H1 (cell line): ENCODE data around the gene FEM1C. TPM values are rescaled to one million over a fixed set of nuclear protein-coding genes. Genes with fewer than 3 reads are reported as not detected.
A peak's percentile ranks its signal among the peaks of the same experiment; 100 is the strongest.

ENCODE experiments used
- CTCF ChIA-PET: fragments of 300-600 bp; sonication (Branson Sonifier 250); formaldehyde crosslinking; loops from one replicate; lab custom pipeline; 2021; ENCODE audit not compliant: partially characterized antibody; lab: Charles Lee
- POLR2A ChIA-PET: fragments of 300-600 bp; sonication (Branson Sonifier 250); formaldehyde crosslinking; loops from one replicate; lab custom pipeline; 2021; ENCODE audit warnings: inconsistent platforms; ENCODE audit not compliant: partially characterized antibody; lab: Charles Lee
- DNase-seq, 2 experiments: peaks; one replicate each; pipeline versions ENCODE4 v3.0.0 to v3.0.0-alpha.2; 2010 to 2022; ENCODE audit warnings: low spot score in 2 of 2, low read depth in 1 of 2, mixed read lengths in 1 of 2
- FAIRE-seq: peaks from 2 replicates; lab custom pipeline; 2011; peaks lifted over from hg19 to GRCh38; lab: Jason Lieb, UNC
- H2AFZ ChIP-seq: 2 replicates; pipeline ENCODE4 v1.8.1; 2012; ENCODE audit warnings: low read length, inconsistent platforms
- H2AK5ac ChIP-seq: 2 replicates; pipeline ENCODE4 v1.6.1; 2013; ENCODE audit warnings: low read depth, low read length
- H2BK120ac ChIP-seq: replicated peaks from 2 replicates; pipeline ENCODE3; 2013; ENCODE audit warnings: low read depth, low read length, inconsistent platforms
- H2BK12ac ChIP-seq: 2 replicates; pipeline ENCODE4 v1.6.1; 2013; ENCODE audit warnings: low read depth, low read length
- H2BK15ac ChIP-seq: 2 replicates; pipeline ENCODE4 v1.6.1; 2013; ENCODE audit warnings: low read length
- H2BK20ac ChIP-seq: 2 replicates; pipeline ENCODE4 v1.6.1; 2013; ENCODE audit warnings: low read length
- H2BK5ac ChIP-seq: 2 replicates; pipeline ENCODE4 v1.6.1; 2013; ENCODE audit warnings: low read depth, low read length
- H3K14ac ChIP-seq: 2 replicates; pipeline ENCODE4 v1.6.1; 2013; ENCODE audit warnings: inconsistent platforms; ENCODE audit not compliant: insufficient read length
- H3K18ac ChIP-seq: 2 replicates; pipeline ENCODE4 v1.6.1; 2013; ENCODE audit warnings: low read length; ENCODE audit errors: extremely low read depth
- H3K23ac ChIP-seq: 2 replicates; pipeline ENCODE4 v1.6.1; 2013; ENCODE audit warnings: inconsistent platforms; ENCODE audit not compliant: insufficient read length
- H3K23me2 ChIP-seq: 2 replicates; pipeline ENCODE4 v1.6.1; 2013; ENCODE audit warnings: low read depth, low read length
- H3K27ac ChIP-seq: 2 replicates; pipeline ENCODE4 v1.6.1; 2011; ENCODE audit warnings: low read depth, low read length, inconsistent platforms
- H3K27me3 ChIP-seq, 4 experiments: replicated peaks in 1 of 4; 1 replicate in 1 of 4; 2 replicates in 3 of 4; pipeline versions ENCODE4 v1.6.1 to v1.8.1; 2011 to 2013; ENCODE audit warnings: low read length in 3 of 4, mild to moderate bottlenecking in 3 of 4, inconsistent platforms in 2 of 4, mixed read lengths in 2 of 4, moderate library complexity in 1 of 4; ENCODE audit not compliant: control insufficient read depth in 3 of 4, insufficient read depth in 3 of 4; ENCODE audit errors: extremely low read depth in 1 of 4
- H3K36me3 ChIP-seq, 4 experiments: 2 replicates each; pipeline versions ENCODE4 v1.6.1 to v1.8.1; 2011 to 2013; ENCODE audit warnings: mild to moderate bottlenecking in 4 of 4, low read length in 3 of 4, moderate library complexity in 2 of 4, control low read depth in 1 of 4, inconsistent platforms in 1 of 4; ENCODE audit not compliant: insufficient read depth in 4 of 4, control insufficient read depth in 2 of 4
- H3K4ac ChIP-seq: replicated peaks from 2 replicates; pipeline ENCODE3; 2013; ENCODE audit warnings: low read length, low read depth, mixed read lengths, inconsistent platforms; ENCODE audit not compliant: insufficient read length
- H3K4me1 ChIP-seq, 4 experiments: replicated peaks in 1 of 4; 1 replicate in 1 of 4; 2 replicates in 3 of 4; pipeline versions ENCODE4 v1.6.1 to v1.8.1; 2011 to 2013; ENCODE audit warnings: low read length in 3 of 4, inconsistent platforms in 2 of 4, mixed read lengths in 1 of 4; ENCODE audit not compliant: insufficient read depth in 4 of 4, control insufficient read depth in 3 of 4
- H3K4me2 ChIP-seq, 2 experiments: 2 replicates each; pipeline versions ENCODE4 v1.6.1 to v1.8.1; 2011 to 2013; ENCODE audit warnings: low read depth in 2 of 2, low read length in 2 of 2, control low read depth in 1 of 2, inconsistent platforms in 1 of 2, mild to moderate bottlenecking in 1 of 2; ENCODE audit not compliant: insufficient read depth in 1 of 2
- H3K4me3 ChIP-seq, 4 experiments: fragments of 200-600, 300-600 bp in 1 of 4; sonication (generic), shearing (Covaris generic), sonication (Bioruptor Twin) in 1 of 4; 2 replicates each; pipeline versions ENCODE4 v1.5.1 to v1.8.1; 2011 to 2016; ENCODE audit warnings: low read length in 4 of 4, low read depth in 3 of 4, control low read depth in 2 of 4, inconsistent platforms in 2 of 4, mild to moderate bottlenecking in 2 of 4, mixed read lengths in 1 of 4, moderate library complexity in 1 of 4; ENCODE audit not compliant: insufficient read depth in 2 of 4; ENCODE audit errors: extremely low read depth in 1 of 4
- H3K56ac ChIP-seq: replicated peaks from 2 replicates; pipeline ENCODE3; 2013; ENCODE audit warnings: low read depth, mild to moderate bottlenecking, mixed read lengths, low read length, inconsistent platforms; ENCODE audit not compliant: insufficient read length
- H3K79me1 ChIP-seq: 2 replicates; pipeline ENCODE4 v1.6.1; 2013; ENCODE audit warnings: low read depth, low read length, control low read depth
- H3K79me2 ChIP-seq, 2 experiments: 2 replicates each; pipeline versions ENCODE4 v1.6.1 to v1.8.1; 2012 to 2013; ENCODE audit warnings: low read length in 2 of 2, mild to moderate bottlenecking in 2 of 2, inconsistent platforms in 1 of 2; ENCODE audit not compliant: insufficient read depth in 2 of 2, control insufficient read depth in 1 of 2
- H3K9ac ChIP-seq, 4 experiments: replicated peaks in 1 of 4; 1 replicate in 1 of 4; 2 replicates in 3 of 4; pipeline versions ENCODE4 v1.6.1 to v1.8.1; 2011 to 2013; ENCODE audit warnings: low read depth in 3 of 4, low read length in 3 of 4, control low read depth in 2 of 4, mild to moderate bottlenecking in 2 of 4, moderate library complexity in 2 of 4, inconsistent platforms in 1 of 4; ENCODE audit errors: extremely low read depth in 1 of 4
- H3K9me3 ChIP-seq, 2 experiments: 2 replicates each; pipeline versions ENCODE4 v1.6.1 to v1.8.1; 2012 to 2013; ENCODE audit warnings: mild to moderate bottlenecking in 2 of 2, moderate library complexity in 2 of 2, control low read depth in 1 of 2, inconsistent platforms in 1 of 2, low read depth in 1 of 2, low read length in 1 of 2, mixed read lengths in 1 of 2; ENCODE audit not compliant: insufficient read depth in 2 of 2
- H4K20me1 ChIP-seq, 2 experiments: replicated peaks in 1 of 2; 2 replicates each; pipeline versions ENCODE3 to v1.8.1; 2011 to 2013; ENCODE audit warnings: inconsistent platforms in 2 of 2, low read length in 2 of 2, mild to moderate bottlenecking in 1 of 2; ENCODE audit not compliant: insufficient read depth in 2 of 2, control insufficient read depth in 1 of 2
- H4K5ac ChIP-seq: 2 replicates; pipeline ENCODE4 v1.6.1; 2013; ENCODE audit warnings: low read length, low read depth, mixed read lengths, inconsistent platforms; ENCODE audit not compliant: insufficient read length
- H4K8ac ChIP-seq: 2 replicates; pipeline ENCODE4 v1.8.0; 2013; ENCODE audit warnings: mild to moderate bottlenecking, moderate library complexity, low read length, inconsistent platforms; ENCODE audit not compliant: insufficient read depth; ENCODE audit errors: extremely low read depth
- H4K91ac ChIP-seq: replicated peaks from 2 replicates; pipeline ENCODE3; 2013; ENCODE audit warnings: low read length, mixed read lengths, inconsistent platforms; ENCODE audit not compliant: insufficient read length
- BCL11A ChIP-seq, 2 experiments: IDR thresholded peaks; one replicate each; pipeline ENCODE4 v1.6.1; 2011; ENCODE audit warnings: low read depth in 2 of 2, low read length in 2 of 2, mild to moderate bottlenecking in 2 of 2
- CEBPB ChIP-seq: IDR thresholded peaks from 2 replicates; pipeline ENCODE4 v1.6.1; 2012; ENCODE audit warnings: low read depth, low read length
- POLR2AphosphoS5 ChIP-seq: IDR thresholded peaks from 2 replicates; pipeline ENCODE4 v1.6.1; 2011; ENCODE audit warnings: low read depth, low read length
- SIX5 ChIP-seq: IDR thresholded peaks from 2 replicates; pipeline ENCODE4 v1.6.1; 2011; ENCODE audit warnings: mild to moderate bottlenecking, low read depth, low read length
- ZNF274 ChIP-seq: IDR thresholded peaks from 2 replicates; pipeline ENCODE4 v1.7.0; 2012; ENCODE audit warnings: low read length, borderline replicate concordance; ENCODE audit errors: extremely low read depth
- WGBS, 2 experiments: shearing (Covaris generic) in 1 of 2; methylation state at CpG; one replicate each; pipeline versions ENCODE4 v1.1.6 to v1.1.7; 2013 to 2015; ENCODE audit warnings: low lambda C conversion rate in 2 of 2, mixed read lengths in 2 of 2, inconsistent platforms in 1 of 2, low coverage in 1 of 2, missing lambda C conversion rate in 1 of 2; ENCODE audit not compliant: insufficient replicate concordance in 2 of 2, insufficient coverage in 1 of 2, insufficient read length in 1 of 2; ENCODE audit errors: extremely low coverage in 1 of 2, missing lambda C conversion rate in 1 of 2; 5-methylcytosine and 5-hydroxymethylcytosine counted together
- polyA plus RNA-seq, 7 experiments: library from polyadenylated mRNA; depleted of rRNA in 3 of 7; stranded (reverse) in 5 of 7; unstranded in 2 of 7; fragments of >200 nt in 5 of 7; fragments of 200-250 nt in 2 of 7; gene quantifications; 1 replicate in 5 of 7; 2 replicates in 1 of 7; 4 replicates in 1 of 7; pipeline versions ENCODE4 v1.2.1 to v1.2.3, GENCODE V29; 2011 to 2013; ENCODE audit warnings: missing spikeins in 2 of 7, mixed read lengths in 2 of 7
- total RNA-seq: library from RNA; stranded (reverse); fragmentation: NEBNext Ultra II Directional; extraction: Animal tissue kit (Norgen Biotek cat#: 25700); gene quantifications from 2 replicates; pipeline ENCODE4 v1.2.1, GENCODE V29; 2021

The FEM1C gene
- total and polyA plus RNA-seq, 2 of the 8 experiments (the other 6 are each of a cell fraction or from before 2014, with no cell fraction given) = 4.4 to 17.7 TPM

DNA sequence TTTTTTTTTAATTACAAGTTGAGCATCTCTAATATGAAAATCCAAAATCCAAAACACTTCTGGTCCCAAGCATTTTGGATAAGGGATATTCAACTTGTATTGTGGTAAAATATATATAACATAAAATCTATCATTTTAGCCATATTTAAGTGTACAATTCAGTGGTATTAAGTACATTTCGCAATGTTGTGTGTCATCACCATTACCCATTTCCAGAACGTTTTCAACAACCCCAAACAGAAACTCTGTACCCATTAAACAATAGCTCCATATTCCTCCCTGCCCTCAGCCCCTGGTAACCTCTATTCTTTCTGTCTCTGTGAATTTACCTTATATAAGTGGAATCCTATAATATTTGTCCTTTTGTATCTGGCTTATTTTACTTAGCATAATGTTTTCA is 32.8 kb upstream of the FEM1C start:
- Histone ChIP-seq H4K8ac (no peak overlapping the region), H4K5ac (no peak overlapping the region), H3K18ac (no peak overlapping the region), H2BK15ac (no peak overlapping the region), H3K79me1 (no peaks in the 10 kb centered on the region), H2AK5ac (no peak overlapping the region), H4K91ac (no peak overlapping the region), H2BK12ac (no peak overlapping the region), H3K4me3 (no peak overlapping the region), H2BK120ac (no peak overlapping the region), H3K9me3 (no peaks in the 10 kb centered on the region), H3K79me2 (no peaks in the 10 kb centered on the region), H3K27ac (no peak overlapping the region), H3K9ac (no peak overlapping the region), H3K36me3 (no peaks in the 10 kb centered on the region), H3K27me3 (no peaks in the 10 kb centered on the region), H3K4me2 (no peak overlapping the region), H3K23me2 (no peaks in the 10 kb centered on the region), H2BK20ac (no peak overlapping the region), H3K23ac (no peak overlapping the region), H3K14ac (no peak overlapping the region), H3K4me1 (no peaks in the 10 kb centered on the region), H4K20me1 (no peaks in the 10 kb centered on the region), H2BK5ac (no peak overlapping the region), H3K56ac (no peak overlapping the region), H3K4ac (no peak overlapping the region), H2AFZ (no peak overlapping the region)
- TF ChIP-seq SIX5 (no peak), BCL11A (IDR thresholded peaks at IDR 0.05; ENCODE audit: low read depth in 2 of 2, low read length in 2 of 2) (no peak), CEBPB (peak; percentile 7; the same call in 1 of the 2 replicates), ZNF274 (no peak), POLR2AphosphoS5 (no peak)
- ChIA-PET CTCF (interaction anchor here (0.7 to 9.4 kb wide), 7 partner anchors 10 to 267 kb away, joined by 3 to 138 read pairs (median 5); no protein-coding TSS in a partner anchor), POLR2A (no interaction called here)
- FAIRE-seq (no peak), DNase-seq (no peak)
- 94% methylated on average over 2 of the region's 2 CpGs; no CpG with 5 or more reads in 1 of the 2 experiments for WGBS, 2 experiments
